ENCODE data around the gene BCORL1.
A peak's percentile ranks its signal among the peaks of the same experiment; 100 is the strongest.

BCORL1 gene

GRCh38 chrX:129963729-129964128 is 18.7 kb upstream of the BCORL1 start:
- DNase-seq: no peak

GRCh38 chrX:129965166-129965565 is 17.3 kb upstream of the BCORL1 start:
- no peak for DNase-seq

- DNase-seq: no peak
Measured at GRCh38 chrX:129968968-129969367, 13.5 kb upstream of the BCORL1 start.

GRCh38 chrX:129976441-129976840 is 6.0 kb upstream of the BCORL1 start:
- no peak for DNase-seq

- no peak for DNase-seq
Measured at GRCh38 chrX:129979207-129979920, 3.1 kb upstream of the BCORL1 start.

- peak; percentile 27 for DNase-seq
Measured at GRCh38 chrX:129980001-129980401, 2.4 kb upstream of the BCORL1 start.

- no peak for DNase-seq
Measured at GRCh38 chrX:129980540-129981199, 1.8 kb upstream of the BCORL1 start.

- no peak for DNase-seq
Measured at GRCh38 chrX:129981200-129981553, 1.3 kb upstream of the BCORL1 start.

- no peak for DNase-seq
Measured at GRCh38 chrX:129981752-129982299, 609 bp upstream of the BCORL1 start.

- no peak for DNase-seq
Measured at GRCh38 chrX:129983575-129984110, 1.2 kb downstream of the BCORL1 start.

- peak; percentile 19 for DNase-seq
Measured at GRCh38 chrX:129984111-129984958, 1.9 kb downstream of the BCORL1 start.

- no peak for DNase-seq
Measured at GRCh38 chrX:129987871-129988270, 5.4 kb downstream of the BCORL1 start.

GRCh38 chrX:129992181-129992580 is 9.7 kb downstream of the BCORL1 start:
- DNase-seq: no peak

GRCh38 chrX:129996120-129996519 is 13.7 kb downstream of the BCORL1 start:
- no peak for DNase-seq

GRCh38 chrX:129997086-129997485 is 14.7 kb downstream of the BCORL1 start:
- no peak for DNase-seq

GRCh38 chrX:129998021-129998420 is 15.6 kb downstream of the BCORL1 start:
- no peak for DNase-seq

- DNase-seq: no peak
Measured at GRCh38 chrX:130001893-130002292, 19.5 kb downstream of the BCORL1 start.

- no peak for DNase-seq
Measured at GRCh38 chrX:130002541-130002940, 20.1 kb downstream of the BCORL1 start.

- DNase-seq: no peak
Measured at GRCh38 chrX:130005089-130005807, 22.8 kb downstream of the BCORL1 start.

- DNase-seq: no peak
Measured at GRCh38 chrX:130009658-130010223, 27.3 kb downstream of the BCORL1 start.

- no peak for DNase-seq
Measured at GRCh38 chrX:130012683-130013082, 30.2 kb downstream of the BCORL1 start.

- no peak for DNase-seq
Measured at GRCh38 chrX:130013661-130014060, 31.2 kb downstream of the BCORL1 start.

Data from CD4-positive, alpha-beta T cell treated with Interferon gamma for 1 hour (primary cell).